ENCODE measurements around the gene BTNL2.

GRCh38 chr6:32406857-32407256, at the start of gene BTNL2:
- TF ChIP-seq CTCF (conservative IDR thresholded peaks at IDR 0.05) (no peak), EZH2 (IDR thresholded peaks at IDR 0.05; ENCODE audit: low read depth) (no peak)
